ENCODE data around the gene MAP7. TPM values are rescaled to one million over a fixed set of nuclear protein-coding genes. Genes with fewer than 3 reads are reported as not detected.

MAP7 gene
- total and polyA plus RNA-seq, 2 donors (not counting 3 experiments of a cell fraction or from before 2014, with no cell fraction given) = 0.07 to 0.42 TPM

- Histone ChIP-seq H3K27me3 (ENCODE audit: control insufficient read depth in 2 of 2, insufficient read depth in 2 of 2, low read length in 2 of 2) (no peaks in the 10 kb centered on the region), H3K4me2 (ENCODE audit: insufficient read depth, low read length) (no peak overlapping the region), H3K27ac (ENCODE audit: insufficient read depth, low read depth, low read length) (no peak overlapping the region), H3K79me2 (ENCODE audit: control insufficient read depth, insufficient read depth, low read length) (no peaks in the 10 kb centered on the region), H3K9me3 (replicated peaks; ENCODE audit: control insufficient read depth, insufficient read depth, low read length) (no peaks in the 10 kb centered on the region), H3K36me3 (ENCODE audit: control insufficient read depth in 2 of 2, extremely low read depth in 1 of 2, insufficient read depth in 2 of 2, low read length in 2 of 2) (no peaks in the 10 kb centered on the region), H3K4me3 (replicated peaks in 1 of 3; ENCODE audit: insufficient read depth in 1 of 3, low read depth in 1 of 3, low read length in 3 of 3) (no peak overlapping the region), H3K4me1 (ENCODE audit: control insufficient read depth, extremely low read depth, insufficient read depth, low read length) (no peaks in the 10 kb centered on the region), H3K9ac (replicated peaks; ENCODE audit: extremely low read depth, insufficient read depth, low read length) (no peak overlapping the region), H4K20me1 (replicated peaks; ENCODE audit: control insufficient read depth, extremely low read depth, insufficient read depth, low read length) (no peaks in the 10 kb centered on the region), H2AFZ (ENCODE audit: low read depth, low read length) (no peak overlapping the region), H3K9me1 (replicated peaks; ENCODE audit: control insufficient read depth, extremely low read depth, insufficient read depth, low read length) (no peaks in the 10 kb centered on the region)
- ChIA-PET POLR2A (no interaction called here), CTCF (no interaction called here)
- FAIRE-seq = no peak
- no TSS peak for BruUV-seq (replicated peaks)
- no peak for TF ChIP-seq POLR2A (IDR thresholded peaks at IDR 0.05; ENCODE audit: low read depth, low read length)
- TF ChIP-seq MYC (IDR thresholded peaks at IDR 0.05; ENCODE audit: low read depth, low read length) = no peak
- TF ChIP-seq FOS (IDR thresholded peaks at IDR 0.05; ENCODE audit: borderline replicate concordance, insufficient read depth, low read length) = no peak
- no peak for TF ChIP-seq EZH2 (IDR thresholded peaks at IDR 0.05; ENCODE audit: borderline replicate concordance, low read depth, low read length, severe bottlenecking)
- TF ChIP-seq MAX (IDR thresholded peaks at IDR 0.05; ENCODE audit: insufficient read depth, insufficient read length) = no peak
- TF ChIP-seq POLR2AphosphoS5 (IDR thresholded peaks at IDR 0.05; ENCODE audit: insufficient read depth, low read depth, low read length) = no peak
- TF ChIP-seq JUN (IDR thresholded peaks at IDR 0.05; ENCODE audit: borderline replicate concordance, insufficient read depth, insufficient read length, low read depth) = no peak
- no peak for TF ChIP-seq GATA2 (IDR thresholded peaks at IDR 0.05; ENCODE audit: insufficient read depth, insufficient read length, low read depth, low read length)
- TF ChIP-seq CTCF (IDR thresholded peaks at IDR 0.05; ENCODE audit: extremely low read depth in 1 of 2, insufficient read depth in 1 of 2, low read depth in 1 of 2, low read length in 2 of 2) = no peak
- DNase-seq (ENCODE audit: low read depth, low spot score) = no peak
- dilution Hi-C loops (cut with MboI; ENCODE audit: extremely low pct_ligation_motif_present, low sequenced_read_pairs) (no loop called here), intact Hi-C loops (cut with micrococcal nuclease) (no loop called here)
These were observed 151.8 kb downstream of the MAP7 start for GRCh38 chr6:136398453-136398852.
